ENCODE results near the gene RAB33B. TPM values are rescaled to one million over a fixed set of nuclear protein-coding genes. Genes with fewer than 3 reads are reported as not detected.
"Not testable (repeated sequence)": the region's sequence is repeated elsewhere in the genome, so short reads cannot be mapped to it uniquely, and the experiment has no call there.

Gene RAB33B
- total RNA-seq, 6 experiments from 2014 or later, result 10.9 to 15.1 (median 12.1) TPM

DNA sequence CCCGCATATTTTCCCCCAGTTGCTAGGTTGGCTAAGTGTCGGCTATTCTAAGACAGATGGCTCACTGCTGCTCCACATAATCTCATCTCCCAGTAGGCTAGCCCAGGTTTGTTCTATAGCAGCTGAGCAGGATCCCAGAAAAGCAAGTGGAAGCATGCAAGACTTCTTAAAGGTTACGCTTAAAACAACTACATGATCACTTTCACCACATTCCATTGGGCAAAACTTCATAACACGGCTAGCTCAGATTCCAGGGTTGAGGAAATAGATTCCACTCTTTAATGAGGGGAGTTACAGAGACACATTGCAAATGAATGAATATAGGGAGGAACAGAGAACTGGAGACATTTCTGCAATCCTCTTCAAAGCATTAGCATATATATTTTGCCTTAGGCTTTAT lies 12.9 kb upstream of the RAB33B start:
- ATAC-seq, result no peak
- WGBS (ENCODE audit: insufficient coverage, low coverage, low lambda C conversion rate, missing lambda C conversion rate), result 93% methylated on average over 4 of the region's 4 CpGs
- intact Hi-C loops (cut with DNase I), result no loop called here

DNA sequence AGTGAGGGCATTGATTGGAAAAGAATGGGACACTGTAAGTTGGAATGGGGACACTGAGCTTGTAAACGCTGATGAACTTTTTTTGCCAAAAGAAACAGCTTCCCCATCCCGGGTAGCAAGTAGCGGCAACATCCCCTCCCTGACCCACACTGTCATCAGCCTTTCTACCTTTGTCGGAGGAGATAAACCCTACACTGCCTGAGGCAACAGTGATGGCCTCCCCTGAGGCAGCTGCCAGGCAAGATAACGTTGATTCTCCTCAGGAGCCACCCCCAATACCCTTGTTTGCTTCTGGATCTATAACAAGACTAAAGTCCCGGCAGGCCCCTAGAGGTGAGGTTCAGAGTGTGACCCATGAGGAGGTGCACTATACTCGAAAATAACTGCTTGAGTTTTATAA lies 10.3 kb upstream of the RAB33B start:
- H3K4me3 ChIP-seq, result no peak overlapping the region
- 90% methylated on average over 7 of the region's 7 CpGs for WGBS (ENCODE audit: insufficient coverage, low coverage, low lambda C conversion rate, missing lambda C conversion rate)
- intact Hi-C loops (cut with DNase I), result no loop called here

More for the DNA sequence above, 12.9 kb upstream of the RAB33B start:
- no peak overlapping the region for H3K27ac ChIP-seq
- no peaks in the 10 kb centered on the region for H3K36me3 ChIP-seq
- H3K4me1 ChIP-seq, result no peaks in the 10 kb centered on the region
- TF ChIP-seq, protein P1, sequence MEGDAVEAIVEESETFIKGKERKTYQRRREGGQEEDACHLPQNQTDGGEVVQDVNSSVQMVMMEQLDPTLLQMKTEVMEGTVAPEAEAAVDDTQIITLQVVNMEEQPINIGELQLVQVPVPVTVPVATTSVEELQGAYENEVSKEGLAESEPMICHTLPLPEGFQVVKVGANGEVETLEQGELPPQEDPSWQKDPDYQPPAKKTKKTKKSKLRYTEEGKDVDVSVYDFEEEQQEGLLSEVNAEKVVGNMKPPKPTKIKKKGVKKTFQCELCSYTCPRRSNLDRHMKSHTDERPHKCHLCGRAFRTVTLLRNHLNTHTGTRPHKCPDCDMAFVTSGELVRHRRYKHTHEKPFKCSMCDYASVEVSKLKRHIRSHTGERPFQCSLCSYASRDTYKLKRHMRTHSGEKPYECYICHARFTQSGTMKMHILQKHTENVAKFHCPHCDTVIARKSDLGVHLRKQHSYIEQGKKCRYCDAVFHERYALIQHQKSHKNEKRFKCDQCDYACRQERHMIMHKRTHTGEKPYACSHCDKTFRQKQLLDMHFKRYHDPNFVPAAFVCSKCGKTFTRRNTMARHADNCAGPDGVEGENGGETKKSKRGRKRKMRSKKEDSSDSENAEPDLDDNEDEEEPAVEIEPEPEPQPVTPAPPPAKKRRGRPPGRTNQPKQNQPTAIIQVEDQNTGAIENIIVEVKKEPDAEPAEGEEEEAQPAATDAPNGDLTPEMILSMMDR (IDR thresholded peaks at IDR 0.05), result no peak
- TF ChIP-seq POLR2A (IDR thresholded peaks at IDR 0.05), result no peak
- peaks cover 0 to 2% (median 0%) of the 10 kb centered on the region in 4 donors for H3K9me3 ChIP-seq
- H3K4me3 ChIP-seq, result no peak overlapping the region
- no peak for DNase-seq
- no peaks in the 10 kb centered on the region for H3K27me3 ChIP-seq

DNA sequence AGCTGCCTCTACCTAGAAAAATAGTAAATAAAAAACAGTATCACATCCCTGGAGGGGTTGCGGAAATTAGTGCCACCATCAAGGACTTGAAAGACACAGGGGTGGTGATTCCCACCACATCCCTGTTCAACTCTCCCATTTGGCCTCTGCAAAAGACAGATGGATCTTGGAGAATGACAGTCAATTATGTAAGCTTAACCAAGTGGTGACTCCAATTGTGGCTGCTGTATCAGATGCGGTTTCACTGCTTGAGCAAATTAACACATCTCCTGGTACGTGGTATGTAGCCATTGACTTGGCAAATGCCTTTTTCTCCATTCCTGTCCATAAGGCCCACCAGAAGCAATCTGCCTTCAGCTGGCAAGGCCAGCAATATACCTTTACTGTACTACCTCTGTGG lies 9.0 kb upstream of the RAB33B start:
- intact Hi-C loops (cut with DNase I); ATAC-seq; H3K4me1 ChIP-seq; H3K27ac ChIP-seq; H3K27me3 ChIP-seq; DNase-seq; H3K4me3 ChIP-seq; H3K36me3 ChIP-seq; H3K9me3 ChIP-seq: not testable (repeated sequence)
- WGBS (ENCODE audit: insufficient coverage, low coverage, low lambda C conversion rate, missing lambda C conversion rate), result 100% methylated on average over 1 of the region's 3 CpGs

More for the DNA sequence above, 10.3 kb upstream of the RAB33B start:
- no peak overlapping the region for H3K27ac ChIP-seq
- H3K9me3 ChIP-seq, result no peaks in the 10 kb centered on the region
- H3K27me3 ChIP-seq, result no peaks in the 10 kb centered on the region
- H3K4me1 ChIP-seq, result peaks cover 0 to 8% (median 0%) of the 10 kb centered on the region in 4 donors
- no peak for ATAC-seq
- H3K36me3 ChIP-seq, result no peaks in the 10 kb centered on the region
- TF ChIP-seq, protein P1 (IDR thresholded peaks at IDR 0.05), result no peak
- TF ChIP-seq POLR2A (IDR thresholded peaks at IDR 0.05), result no peak
- no peak for DNase-seq

DNA sequence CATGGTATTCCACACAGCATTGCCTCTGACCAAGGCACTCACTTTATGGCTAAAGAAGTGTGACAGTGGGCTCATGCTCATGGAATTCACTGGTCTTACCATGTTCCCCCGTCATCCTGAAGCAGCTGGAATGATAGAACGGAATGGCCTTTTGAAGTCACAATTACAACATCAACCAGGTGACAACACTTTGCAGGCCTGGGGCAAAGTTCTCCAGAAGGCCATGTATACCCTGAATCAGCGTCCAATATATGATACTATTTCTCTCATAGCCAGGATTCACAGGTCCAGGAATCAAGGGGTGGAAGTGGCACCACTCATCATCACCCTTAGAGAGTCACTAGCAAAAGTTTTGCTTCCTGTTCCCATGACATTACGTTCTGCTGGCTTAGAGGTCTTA lies 6.8 kb upstream of the RAB33B start:
- H3K27me3 ChIP-seq; intact Hi-C loops (cut with DNase I); H3K36me3 ChIP-seq; H3K9me3 ChIP-seq; DNase-seq; H3K4me3 ChIP-seq: not testable (repeated sequence)
- WGBS (ENCODE audit: insufficient coverage, low coverage, low lambda C conversion rate, missing lambda C conversion rate), result 26% methylated on average over 2 of the region's 4 CpGs
- ATAC-seq, result peak in 2 of 4 donors; percentile 26 to 47
- peak overlapping the region in 1 of 3 donors; percentile 53 for H3K27ac ChIP-seq
- peak; percentile 18 for TF ChIP-seq POLR2A (IDR thresholded peaks at IDR 0.05)
- H3K4me1 ChIP-seq, result peaks cover 0 to 16% (median 0%) of the 10 kb centered on the region in 4 donors

DNA sequence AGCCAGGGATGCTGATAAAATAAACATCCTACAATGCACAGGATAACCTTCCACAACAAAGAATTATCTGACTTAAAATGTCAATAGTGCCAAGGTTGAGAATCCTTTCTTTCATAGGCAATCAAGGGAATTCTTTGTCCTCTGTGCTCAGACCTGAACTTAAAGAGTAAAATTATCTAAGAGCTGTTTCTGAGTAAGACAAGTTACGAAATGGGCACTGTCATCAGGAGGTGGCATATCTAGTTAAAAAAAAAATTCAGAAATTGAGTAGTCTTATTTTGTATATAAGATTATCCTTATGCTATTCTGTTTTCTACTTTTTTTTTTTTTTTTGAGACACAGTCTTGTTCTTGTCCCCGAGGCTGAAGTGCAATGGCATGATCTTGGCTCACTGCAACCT lies 3.3 kb upstream of the RAB33B start:
- intact Hi-C loops (cut with DNase I), result no loop called here
- H3K27ac ChIP-seq, result no peak overlapping the region
- no peaks in the 10 kb centered on the region for H3K36me3 ChIP-seq
- no peak for ATAC-seq
- 76% methylated on average over 2 of the region's 2 CpGs for WGBS (ENCODE audit: insufficient coverage, low coverage, low lambda C conversion rate, missing lambda C conversion rate)
- no peak for DNase-seq
- no peaks in the 10 kb centered on the region for H3K27me3 ChIP-seq
- TF ChIP-seq POLR2A (IDR thresholded peaks at IDR 0.05), result no peak
- TF ChIP-seq, protein P1 (IDR thresholded peaks at IDR 0.05), result no peak
- peaks cover 0 to 22% (median 0%) of the 10 kb centered on the region in 4 donors for H3K4me1 ChIP-seq
- no peak overlapping the region for H3K4me3 ChIP-seq
- no peaks in the 10 kb centered on the region for H3K9me3 ChIP-seq

DNA sequence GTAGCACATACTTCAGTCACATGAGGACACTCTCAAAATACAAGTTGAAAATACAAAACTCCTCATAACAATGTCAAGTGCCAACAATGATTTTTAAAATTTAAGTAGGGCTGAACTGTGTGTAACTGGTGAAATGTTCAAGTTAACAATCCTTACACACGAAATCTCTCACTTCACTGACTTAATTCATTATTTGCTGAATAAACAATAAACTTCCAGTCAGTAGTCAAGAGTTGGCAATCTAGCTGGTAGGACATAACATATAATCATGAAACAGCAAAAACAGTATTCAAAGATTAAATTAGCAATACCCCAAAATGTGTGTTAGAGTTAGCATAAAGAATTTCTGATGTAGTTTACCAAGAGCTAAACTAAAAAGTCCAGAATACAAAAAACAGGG lies 1.9 kb upstream of the RAB33B start:
- Histone ChIP-seq H3K27me3 (no peaks in the 10 kb centered on the region), H3K4me1 (peaks cover 0 to 19% (median 0%) of the 10 kb centered on the region in 4 donors), H3K36me3 (no peaks in the 10 kb centered on the region), H3K27ac (peak overlapping the region; percentile 90 to 96 (median 94)), H3K4me3 (peak overlapping the region; percentile 50 to 76 (median 76)), H3K9me3 (no peaks in the 10 kb centered on the region)
- DNase-seq, result no peak
- TF ChIP-seq, protein P1 (IDR thresholded peaks at IDR 0.05), result no peak
- no peak for TF ChIP-seq POLR2A (IDR thresholded peaks at IDR 0.05)
- intact Hi-C loops (cut with DNase I), result no loop called here
- WGBS (ENCODE audit: insufficient coverage, low coverage, low lambda C conversion rate, missing lambda C conversion rate), result 31% methylated on average over 1 of the region's 1 CpG
- ATAC-seq, result no peak

All from right lobe of liver (tissue), 6 donors.